ENCODE results near the gene APP.

DNA sequence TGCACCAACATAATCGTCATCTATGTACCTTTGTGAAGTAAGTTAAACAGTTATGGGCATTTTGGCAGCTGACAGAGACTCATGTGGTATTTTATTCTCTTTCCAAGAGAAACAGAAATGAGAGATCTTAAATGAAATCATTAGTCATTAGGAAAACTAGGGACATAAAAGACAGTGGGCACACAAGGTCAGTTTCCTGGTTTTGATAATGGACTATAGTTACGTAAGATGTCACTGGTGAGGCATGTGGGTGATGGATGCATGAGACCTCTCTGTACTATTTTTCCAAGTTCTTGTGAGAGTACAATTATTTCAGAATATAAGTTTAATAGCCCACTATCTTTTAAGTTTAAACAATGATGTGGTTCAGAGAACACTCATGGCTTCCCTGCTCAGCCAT lies 216.9 kb downstream of the APP start:
- no peak for TF ChIP-seq EP300 (IDR thresholded peaks at IDR 0.05; ENCODE audit: borderline replicate concordance)
- TF ChIP-seq MAX (IDR thresholded peaks at IDR 0.05): no peak
- TF ChIP-seq RAD21 (IDR thresholded peaks at IDR 0.05; ENCODE audit: low read depth): no peak
- TF ChIP-seq REST (IDR thresholded peaks at IDR 0.05; ENCODE audit: low read depth): no peak
- no peak for TF ChIP-seq CREB1 (IDR thresholded peaks at IDR 0.05; ENCODE audit: low read depth)
- TF ChIP-seq CEBPB (IDR thresholded peaks at IDR 0.05): no peak
- TF ChIP-seq EGR1 (IDR thresholded peaks at IDR 0.05): no peak
- TF ChIP-seq YY1 (IDR thresholded peaks at IDR 0.05; ENCODE audit: low read depth): no peak
- TF ChIP-seq ZBTB7A (IDR thresholded peaks at IDR 0.05; ENCODE audit: low read depth): no peak
- TF ChIP-seq TEAD4 (IDR thresholded peaks at IDR 0.05): no peak
- TF ChIP-seq FOXM1 (IDR thresholded peaks at IDR 0.05; ENCODE audit: borderline replicate concordance, low read depth): no peak
- no peak for TF ChIP-seq TAF1 (IDR thresholded peaks at IDR 0.05; ENCODE audit: low read depth)
- no peak for TF ChIP-seq USF1 (IDR thresholded peaks at IDR 0.05)

All from Ishikawa (cell line).